Natural killer cell (primary cell): ENCODE results near the gene SCCPDH. TPM values are rescaled to one million over a fixed set of nuclear protein-coding genes. Genes with fewer than 3 reads are reported as not detected.
A peak's percentile ranks its signal among the peaks of the same experiment; 100 is the strongest.
"Not testable (repeated sequence)": the region's sequence is repeated elsewhere in the genome, so short reads cannot be mapped to it uniquely, and the experiment has no call there.

Source experiments
- ATAC-seq, 3 donors: fragments of 150-1000 bp in 2 of 3; fragments of 200-7000 bp in 1 of 3; cut with Tn5 transposase; 1 replicate in 1 of 3; 2 replicates in 2 of 3; pipeline ENCODE4 v1.10.0; 2021; ENCODE audit warnings: mild to moderate bottlenecking in 2 of 3, moderate library complexity in 2 of 3
- DNase-seq, 2 donors: peaks; one replicate each; pipeline versions ENCODE4 v3.0.0 to v3.0.0-alpha.2; 2013 to 2021; ENCODE audit warnings: mixed read lengths in 1 of 2
- H3K27ac ChIP-seq: one replicate; pipeline ENCODE4 v1.5.1; 2013; ENCODE audit warnings: mild to moderate bottlenecking, low read length
- H3K27me3 ChIP-seq: one replicate; pipeline ENCODE4 v1.6.1; 2013; ENCODE audit warnings: low read length; ENCODE audit not compliant: control insufficient read depth, insufficient read depth
- H3K36me3 ChIP-seq: one replicate; pipeline ENCODE4 v1.6.1; 2013; ENCODE audit warnings: low read length; ENCODE audit not compliant: control insufficient read depth, insufficient read depth
- H3K4me1 ChIP-seq: one replicate; pipeline ENCODE4 v1.6.1; 2013; ENCODE audit warnings: low read length; ENCODE audit not compliant: control insufficient read depth, insufficient read depth
- H3K4me3 ChIP-seq: one replicate; pipeline ENCODE4 v1.5.1; 2013; ENCODE audit warnings: low read length
- H3K9me3 ChIP-seq: one replicate; pipeline ENCODE4 v1.6.1; 2013; ENCODE audit warnings: low read length; ENCODE audit not compliant: control insufficient read depth, insufficient read depth
- H3K27ac Mint-ChIP-seq, 2 donors: one replicate each; pipeline ENCODE4 v1.8.0; 2022; ENCODE audit warnings: mild to moderate bottlenecking in 2 of 2, mixed read lengths in 2 of 2, moderate library complexity in 1 of 2
- H3K27me3 Mint-ChIP-seq, 2 donors: one replicate each; pipeline ENCODE4 v1.8.0; 2022; ENCODE audit warnings: low read depth in 2 of 2, mixed read lengths in 2 of 2
- H3K36me3 Mint-ChIP-seq: one replicate; pipeline ENCODE4 v1.8.0; 2022; ENCODE audit warnings: mixed read lengths
- H3K4me1 Mint-ChIP-seq, 2 donors: one replicate each; pipeline ENCODE4 v1.8.0; 2022; ENCODE audit warnings: mixed read lengths in 2 of 2
- H3K4me3 Mint-ChIP-seq: one replicate; pipeline ENCODE4 v1.8.0; 2022; ENCODE audit warnings: mild to moderate bottlenecking, moderate library complexity, mixed read lengths
- H3K9me3 Mint-ChIP-seq, 2 donors: one replicate each; pipeline ENCODE4 v1.8.0; 2022; ENCODE audit warnings: mixed read lengths in 2 of 2
- CTCF ChIP-seq: fragments of 200-600 bp; IDR thresholded peaks from one replicate; pipeline ENCODE4 v1.8.0; 2022; ENCODE audit warnings: antibody characterized with exemption
- WGBS: methylation state at CpG from one replicate; pipeline ENCODE4 v1.1.7; 2013; ENCODE audit warnings: missing lambda C conversion rate; ENCODE audit not compliant: insufficient coverage; 5-methylcytosine and 5-hydroxymethylcytosine counted together
- intact Hi-C: fragments of 100-400 bp; cut with micrococcal nuclease; formaldehyde crosslinking; loops from one replicate; pipeline ENCODE4 v1.14.2; 2022
- total RNA-seq, 4 donors: library from RNA; stranded (reverse); fragments of 120-200 nt in 1 of 4; gene quantifications; one replicate each; pipeline versions ENCODE4 v1.2.3 to v1.2.4, GENCODE V29; 2013 to 2022

SCCPDH gene
- total RNA-seq, 3 donors from 2014 or later (not counting 1 experiment from before 2014, with no cell fraction given) = 5.3 to 24.8 (median 9.2) TPM

GRCh38 chr1:246708166-246708565, 16.0 kb upstream of the SCCPDH start:
- H3K4me3 Mint-ChIP-seq = no peak overlapping the region
- H3K9me3 Mint-ChIP-seq = peaks cover 0 to 3% of the 10 kb centered on the region in 2 donors
- peaks cover 2 to 15% of the 10 kb centered on the region in 2 donors for H3K27me3 Mint-ChIP-seq
- H3K27me3 ChIP-seq = no peaks in the 10 kb centered on the region
- no peaks in the 10 kb centered on the region for H3K36me3 ChIP-seq
- intact Hi-C loops = no loop called here
- no peaks in the 10 kb centered on the region for H3K9me3 ChIP-seq
- DNase-seq (no peak), ATAC-seq (no peak)
- no peak overlapping the region for H3K4me3 ChIP-seq
- no peaks in the 10 kb centered on the region for H3K36me3 Mint-ChIP-seq
- H3K4me1 ChIP-seq = peaks cover 4% of the 10 kb centered on the region
- TF ChIP-seq CTCF = no peak
- WGBS = 96% methylated on average over 5 of the region's 6 CpGs
- H3K27ac ChIP-seq = no peak overlapping the region
- H3K4me1 Mint-ChIP-seq = peaks cover 5 to 7% of the 10 kb centered on the region in 2 donors
- H3K27ac Mint-ChIP-seq = no peak overlapping the region

GRCh38 chr1:246709196-246709595, 15.0 kb upstream of the SCCPDH start:
- H3K27me3 ChIP-seq = no peaks in the 10 kb centered on the region
- intact Hi-C loops = no loop called here
- no peak overlapping the region for H3K27ac Mint-ChIP-seq
- TF ChIP-seq CTCF = no peak
- H3K4me1 Mint-ChIP-seq = peaks cover 5 to 7% of the 10 kb centered on the region in 2 donors
- peaks cover 0 to 3% of the 10 kb centered on the region in 2 donors for H3K9me3 Mint-ChIP-seq
- no peak overlapping the region for H3K27ac ChIP-seq
- no peaks in the 10 kb centered on the region for H3K36me3 Mint-ChIP-seq
- no peaks in the 10 kb centered on the region for H3K36me3 ChIP-seq
- DNase-seq (no peak), ATAC-seq (no peak)
- WGBS = 90% methylated on average over 4 of the region's 4 CpGs
- H3K4me3 Mint-ChIP-seq = no peak overlapping the region
- peaks cover 4% of the 10 kb centered on the region for H3K4me1 ChIP-seq
- no peaks in the 10 kb centered on the region for H3K9me3 ChIP-seq
- H3K27me3 Mint-ChIP-seq = peaks cover 2 to 15% of the 10 kb centered on the region in 2 donors
- H3K4me3 ChIP-seq = no peak overlapping the region

GRCh38 chr1:246709835-246710234, 14.4 kb upstream of the SCCPDH start:
- H3K9me3 ChIP-seq = no peaks in the 10 kb centered on the region
- Mint-ChIP-seq H3K9me3 (peaks cover 0 to 3% of the 10 kb centered on the region in 2 donors), H3K4me3 (no peak overlapping the region), H3K27ac (no peak overlapping the region), H3K27me3 (peaks cover 2 to 15% of the 10 kb centered on the region in 2 donors), H3K4me1 (peaks cover 5 to 7% of the 10 kb centered on the region in 2 donors), H3K36me3 (no peaks in the 10 kb centered on the region)
- WGBS = 14% methylated on average over 2 of the region's 2 CpGs
- intact Hi-C loops = no loop called here
- no peak for TF ChIP-seq CTCF
- H3K27me3 ChIP-seq = no peaks in the 10 kb centered on the region
- H3K4me1 ChIP-seq = peaks cover 4% of the 10 kb centered on the region
- DNase-seq = no peak
- no peak overlapping the region for H3K27ac ChIP-seq
- no peaks in the 10 kb centered on the region for H3K36me3 ChIP-seq
- peak in 1 of 3 donors; percentile 44 for ATAC-seq
- no peak overlapping the region for H3K4me3 ChIP-seq

- H3K27me3 ChIP-seq = no peaks in the 10 kb centered on the region
- TF ChIP-seq CTCF = no peak
- Mint-ChIP-seq H3K9me3 (peaks cover 0 to 3% of the 10 kb centered on the region in 2 donors), H3K27ac (no peak overlapping the region), H3K36me3 (no peaks in the 10 kb centered on the region), H3K4me1 (peaks cover 5 to 7% of the 10 kb centered on the region in 2 donors), H3K4me3 (no peak overlapping the region), H3K27me3 (peaks cover 2 to 15% of the 10 kb centered on the region in 2 donors)
- 95% methylated on average over 3 of the region's 3 CpGs for WGBS
- ATAC-seq (no peak), DNase-seq (no peak)
- peaks cover 4% of the 10 kb centered on the region for H3K4me1 ChIP-seq
- H3K4me3 ChIP-seq = no peak overlapping the region
- H3K9me3 ChIP-seq = no peaks in the 10 kb centered on the region
- no peaks in the 10 kb centered on the region for H3K36me3 ChIP-seq
- intact Hi-C loops = no loop called here
- H3K27ac ChIP-seq = no peak overlapping the region
These were observed 12.6 kb upstream of the SCCPDH start for GRCh38 chr1:246711548-246712003.

GRCh38 chr1:246712428-246712827, 11.8 kb upstream of the SCCPDH start:
- intact Hi-C loops, H3K4me1 ChIP-seq, H3K27ac Mint-ChIP-seq, H3K27ac ChIP-seq, H3K9me3 ChIP-seq, H3K4me3 Mint-ChIP-seq, H3K36me3 ChIP-seq, H3K4me1 Mint-ChIP-seq, H3K36me3 Mint-ChIP-seq, ATAC-seq, H3K27me3 ChIP-seq, DNase-seq, H3K9me3 Mint-ChIP-seq, H3K4me3 ChIP-seq: not testable (repeated sequence)
- H3K27me3 Mint-ChIP-seq = peaks cover 6 to 15% of the 10 kb centered on the region in 2 donors
- 90% methylated on average over 5 of the region's 5 CpGs for whole genome bisulfite sequencing
